AG04450 (cell line): ENCODE results near the gene TRAK2. TPM values are rescaled to one million over a fixed set of nuclear protein-coding genes. Genes with fewer than 3 reads are reported as not detected.

ENCODE experiments used
- CTCF ChIA-PET: fragments of 300-600, 350-600 bp; formaldehyde crosslinking; extraction: SDS; loops from one replicate; lab custom pipeline; 2022; ENCODE audit warnings: antibody characterized with exemption, inconsistent platforms; lab: Charles Lee
- POLR2A ChIA-PET: fragments of 350-600 bp; formaldehyde crosslinking; extraction: SDS; loops from one replicate; lab custom pipeline; 2021; ENCODE audit warnings: antibody characterized with exemption, inconsistent platforms; lab: Yijun Ruan, JAX
- DNase-seq: peaks from one replicate; pipeline ENCODE4 v3.0.0-alpha.2; 2011; ENCODE audit warnings: low read depth, low spot score
- H3K27ac ChIP-seq: one replicate; pipeline ENCODE4 v1.5.1; 2012; ENCODE audit warnings: low read depth, low read length, control low read depth
- H3K27me3 ChIP-seq: one replicate; pipeline ENCODE4 v1.6.0; 2012; ENCODE audit warnings: low read length; ENCODE audit not compliant: control insufficient read depth, insufficient read depth
- H3K4me3 ChIP-seq: 2 replicates; pipeline ENCODE4 v1.5.1; 2011; ENCODE audit warnings: mild to moderate bottlenecking, low read depth, low read length, control low read depth
- H3K9me3 ChIP-seq: 2 replicates; pipeline ENCODE4 v1.5.1; 2012; ENCODE audit warnings: low read length; ENCODE audit not compliant: control insufficient read depth, insufficient read depth
- polyA plus RNA-seq: library from polyadenylated mRNA; depleted of rRNA; stranded (reverse); fragments of >200 nt; gene quantifications from 2 replicates; pipeline ENCODE4 v1.2.3, GENCODE V29; 2011
- TF ChIP-seq, protein P1 (sequence below): IDR thresholded peaks from 2 replicates; pipeline ENCODE4 v1.5.1; 2011; ENCODE audit warnings: low read depth, low read length, control low read depth, inconsistent platforms

Gene TRAK2
- polyA plus RNA-seq, 1 experiment: 38.4 TPM

DNA sequence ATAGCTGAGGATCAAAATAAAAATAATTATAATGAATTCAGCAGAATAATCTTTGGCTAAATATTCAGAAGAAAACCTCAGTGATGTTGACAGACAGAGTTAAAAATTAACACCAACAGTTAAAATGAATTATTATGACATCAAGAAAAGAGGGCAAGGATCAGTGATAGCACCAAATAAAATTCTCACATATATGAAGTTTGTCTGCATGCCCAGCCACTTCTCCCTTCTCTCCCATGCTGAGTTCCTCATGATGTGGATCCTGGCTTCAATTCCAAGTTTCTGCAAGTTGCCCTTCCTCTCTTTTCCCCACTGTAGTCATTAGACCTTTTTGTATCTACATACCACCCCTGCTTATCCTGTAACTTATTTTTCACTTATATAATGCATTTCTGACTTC, 7.1 kb upstream of the TRAK2 start:
- POLR2A ChIA-PET: no interaction called here
- CTCF ChIA-PET: no interaction called here
- TF ChIP-seq, protein P1, sequence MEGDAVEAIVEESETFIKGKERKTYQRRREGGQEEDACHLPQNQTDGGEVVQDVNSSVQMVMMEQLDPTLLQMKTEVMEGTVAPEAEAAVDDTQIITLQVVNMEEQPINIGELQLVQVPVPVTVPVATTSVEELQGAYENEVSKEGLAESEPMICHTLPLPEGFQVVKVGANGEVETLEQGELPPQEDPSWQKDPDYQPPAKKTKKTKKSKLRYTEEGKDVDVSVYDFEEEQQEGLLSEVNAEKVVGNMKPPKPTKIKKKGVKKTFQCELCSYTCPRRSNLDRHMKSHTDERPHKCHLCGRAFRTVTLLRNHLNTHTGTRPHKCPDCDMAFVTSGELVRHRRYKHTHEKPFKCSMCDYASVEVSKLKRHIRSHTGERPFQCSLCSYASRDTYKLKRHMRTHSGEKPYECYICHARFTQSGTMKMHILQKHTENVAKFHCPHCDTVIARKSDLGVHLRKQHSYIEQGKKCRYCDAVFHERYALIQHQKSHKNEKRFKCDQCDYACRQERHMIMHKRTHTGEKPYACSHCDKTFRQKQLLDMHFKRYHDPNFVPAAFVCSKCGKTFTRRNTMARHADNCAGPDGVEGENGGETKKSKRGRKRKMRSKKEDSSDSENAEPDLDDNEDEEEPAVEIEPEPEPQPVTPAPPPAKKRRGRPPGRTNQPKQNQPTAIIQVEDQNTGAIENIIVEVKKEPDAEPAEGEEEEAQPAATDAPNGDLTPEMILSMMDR: no peak
- Histone ChIP-seq H3K4me3 (no peak overlapping the region), H3K27me3 (no peaks in the 10 kb centered on the region), H3K9me3 (no peaks in the 10 kb centered on the region), H3K27ac (no peak overlapping the region)
- no peak for DNase-seq

DNA sequence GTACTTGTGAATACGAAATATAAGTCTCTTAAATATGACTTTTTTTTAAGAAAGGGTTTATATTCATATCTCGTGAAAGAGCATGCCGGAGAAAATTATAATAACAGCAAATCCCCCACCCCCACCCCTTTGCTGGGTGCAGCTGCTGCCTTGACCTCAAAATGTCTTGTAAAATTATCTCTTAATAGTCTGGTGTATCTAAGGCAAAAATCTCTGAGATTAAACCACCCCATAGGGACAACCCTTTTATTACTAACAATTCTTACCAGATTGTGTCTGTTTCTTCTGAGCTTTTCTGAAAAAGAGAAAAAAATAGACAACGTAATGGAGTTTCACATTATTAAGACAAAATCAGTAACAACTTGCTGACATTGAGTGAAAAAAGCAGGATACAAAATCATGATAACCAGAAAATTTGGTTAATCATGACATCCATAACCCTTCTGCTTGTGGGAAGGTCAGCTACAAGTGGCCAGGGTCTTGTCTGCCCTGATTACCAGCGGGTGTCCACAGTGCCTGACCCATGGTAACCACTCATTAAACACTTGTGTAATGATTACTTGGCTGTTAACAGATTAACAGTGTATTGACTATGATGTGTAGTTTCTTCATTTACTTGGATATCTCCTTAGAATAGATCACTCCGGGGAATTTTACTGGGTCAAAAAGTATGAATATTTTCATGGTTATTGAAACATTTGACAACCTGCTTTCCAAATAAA, 1.8 kb upstream of the TRAK2 start:
- Histone ChIP-seq H3K27me3 (no peaks in the 10 kb centered on the region), H3K4me3 (no peak overlapping the region), H3K27ac (no peak overlapping the region), H3K9me3 (no peaks in the 10 kb centered on the region; the same call in 1 of the 2 replicates)
- TF ChIP-seq, protein P1: no peak
- POLR2A ChIA-PET: no interaction called here
- no peak for DNase-seq
- CTCF ChIA-PET: interaction anchor here (0.9 to 1.2 kb wide), 3 partner anchors 42 to 221 kb away, joined by 3 to 10 read pairs (median 8); no protein-coding TSS in a partner anchor

DNA sequence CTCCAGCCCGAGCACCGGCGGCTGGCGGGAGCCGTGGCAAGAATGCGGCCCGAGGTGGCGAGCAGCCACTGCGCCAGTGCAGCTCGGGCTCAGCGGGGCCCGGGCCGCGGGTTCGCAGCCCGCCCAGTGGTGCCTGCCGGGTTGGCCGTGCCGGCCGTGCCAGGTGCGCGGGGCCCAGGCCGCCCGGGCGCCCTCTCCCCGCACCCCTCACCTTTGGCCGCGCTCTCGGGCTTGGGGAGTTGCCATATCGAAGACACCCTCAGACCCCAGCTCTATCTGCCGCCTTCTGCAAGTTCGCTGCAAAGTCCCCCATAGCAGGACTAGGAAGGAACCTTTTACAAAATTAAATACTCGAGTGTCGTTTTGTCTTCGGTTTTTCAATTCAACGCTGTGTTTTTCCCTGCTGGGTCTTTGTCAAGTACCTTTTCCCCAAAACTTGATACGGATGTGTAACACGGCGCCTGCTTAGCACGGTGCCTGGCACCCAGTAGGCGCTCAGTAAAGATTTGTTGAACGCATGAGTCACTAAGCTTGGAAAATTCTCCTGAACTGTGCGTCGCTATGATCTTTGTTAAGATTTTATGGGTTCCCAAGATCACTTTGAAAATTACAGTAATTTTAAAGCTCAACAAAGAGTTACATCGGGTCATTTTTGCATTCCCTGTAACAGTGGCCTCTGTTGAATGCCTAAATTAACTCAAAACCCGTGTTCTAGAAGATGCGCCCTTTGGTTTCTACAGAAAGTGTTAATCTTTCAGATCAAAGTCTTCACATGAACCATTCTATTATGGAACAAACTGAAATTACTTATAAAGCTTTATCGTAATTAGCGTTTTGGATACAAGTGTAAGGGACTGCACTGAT, 1.0 kb upstream of the TRAK2 start:
- no peaks in the 10 kb centered on the region for H3K27me3 ChIP-seq
- POLR2A ChIA-PET: interaction anchor here (1.0 to 1.4 kb wide), 4 partner anchors 14 to 191 kb away, joined by 3 to 6 read pairs (median 4); partner anchors contain the start of gene TMEM237
- no peaks in the 10 kb centered on the region; the same call in 1 of the 2 replicates for H3K9me3 ChIP-seq
- DNase-seq: no peak
- TF ChIP-seq, protein P1: no peak
- no peak overlapping the region for H3K27ac ChIP-seq
- H3K4me3 ChIP-seq: peak overlapping the region; percentile 86
- CTCF ChIA-PET: interaction anchor here (0.9 to 1.5 kb wide), 4 partner anchors 9 to 220 kb away, joined by 3 to 10 read pairs (median 6); no protein-coding TSS in a partner anchor

DNA sequence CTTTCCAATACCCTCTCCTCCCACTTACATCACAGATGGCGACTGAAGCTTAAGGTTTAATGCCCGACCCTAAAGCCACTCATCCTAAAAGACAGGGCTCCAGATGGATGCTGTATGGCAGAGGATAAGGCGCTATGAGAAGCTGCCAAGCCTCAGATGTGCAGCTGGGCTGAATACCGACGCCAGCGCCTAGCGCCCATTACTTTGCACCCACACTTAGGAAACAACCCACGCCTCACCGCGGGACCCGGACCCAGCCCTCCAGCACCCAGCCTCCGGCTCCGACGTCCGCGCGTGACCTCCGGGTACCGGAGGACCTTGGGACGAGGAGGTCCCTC, 335 bp downstream of the TRAK2 start:
- Histone ChIP-seq H3K27ac (peak overlapping the region; percentile 69), H3K9me3 (no peaks in the 10 kb centered on the region; the same call in 1 of the 2 replicates), H3K27me3 (no peaks in the 10 kb centered on the region), H3K4me3 (peak overlapping the region; percentile 86)
- ChIA-PET POLR2A (interaction anchor here (0.5 to 1.4 kb wide), 12 partner anchors 11 to 377 kb away, joined by 3 to 11 read pairs (median 3); partner anchors contain the start of gene TMEM237), CTCF (interaction anchor here (0.6 to 1.5 kb wide), 4 partner anchors 8 to 219 kb away, joined by 3 to 12 read pairs (median 4); no protein-coding TSS in a partner anchor)
- no peak for DNase-seq
- TF ChIP-seq, protein P1: no peak
